ENCODE results near the gene RGS9.
A peak's percentile ranks its signal among the peaks of the same experiment; 100 is the strongest.

RGS9 gene

DNA sequence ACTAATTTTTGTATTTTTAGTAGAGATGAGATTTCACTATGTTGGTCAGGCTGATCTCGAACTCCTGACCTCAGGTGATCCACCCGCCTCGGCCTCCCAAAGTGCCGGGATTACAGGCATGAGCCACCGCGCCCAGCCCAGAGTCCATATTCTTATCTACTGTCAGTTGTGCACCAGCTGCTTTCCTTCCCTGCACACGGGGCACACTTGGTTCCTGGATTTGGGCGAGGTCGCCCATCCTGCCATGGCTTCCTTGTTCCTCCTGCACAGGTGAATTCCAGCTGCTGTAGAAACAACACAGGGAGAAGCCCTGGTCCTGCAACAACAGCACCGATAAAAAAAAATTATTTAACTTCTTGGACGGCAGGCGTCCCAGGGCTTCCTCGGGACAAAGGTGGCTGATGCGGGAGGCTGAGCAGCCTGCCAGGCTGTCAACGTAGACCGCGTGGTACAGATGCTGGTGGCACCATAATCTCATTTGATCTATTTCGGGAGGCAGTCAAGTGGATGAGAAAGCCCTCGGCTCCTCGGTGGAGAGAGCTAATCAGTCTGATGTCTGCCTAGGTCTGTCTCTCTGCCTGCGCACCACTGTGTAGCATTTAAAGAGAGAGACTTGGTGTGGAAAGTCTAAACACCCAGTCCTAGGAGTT is 19.1 kb downstream of the RGS9 start:
- TF ChIP-seq CTCF (IDR thresholded peaks at IDR 0.05; ENCODE audit: insufficient read depth, low read depth, low read length, missing control alignments), result no peak
- DNase-seq (ENCODE audit: low read depth), result no peak
- no peak overlapping the region for H3K4me3 ChIP-seq (ENCODE audit: low read length)

- no peak for TF ChIP-seq CTCF (IDR thresholded peaks at IDR 0.05; ENCODE audit: insufficient read depth, low read depth, low read length, missing control alignments)
- no peak overlapping the region for H3K4me3 ChIP-seq (ENCODE audit: low read length)
- no peak for DNase-seq (ENCODE audit: low read depth)
These were observed 19.8 kb downstream of the RGS9 start for GRCh38 chr17:65156835-65157565.

DNA sequence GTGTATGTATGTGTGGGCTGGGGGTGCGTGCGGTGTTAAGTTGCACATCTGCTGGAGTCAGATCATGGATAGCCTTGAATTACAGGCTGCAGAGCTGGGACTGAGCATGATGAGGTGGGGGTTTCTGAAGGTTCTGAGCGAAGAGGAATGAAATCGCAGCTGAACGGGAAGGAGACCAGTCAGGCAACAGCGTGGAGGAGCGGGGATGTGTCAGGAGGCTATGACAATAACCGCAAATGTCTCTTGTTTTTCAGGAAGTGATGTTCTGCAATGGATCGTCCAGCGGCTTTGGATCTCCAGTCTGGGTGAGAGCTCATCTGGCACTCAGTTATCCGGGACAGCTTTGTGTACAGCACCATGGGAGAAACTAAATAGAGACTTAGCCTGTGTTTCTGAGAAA is 20.9 kb downstream of the RGS9 start:
- TF ChIP-seq CTCF (IDR thresholded peaks at IDR 0.05; ENCODE audit: insufficient read depth, low read depth, low read length, missing control alignments), result no peak
- H3K4me3 ChIP-seq (ENCODE audit: low read length), result no peak overlapping the region

GRCh38 chr17:65158622-65159021 is 21.5 kb downstream of the RGS9 start:
- no peak overlapping the region for H3K4me3 ChIP-seq (ENCODE audit: low read length)
- TF ChIP-seq CTCF (IDR thresholded peaks at IDR 0.05; ENCODE audit: insufficient read depth, low read depth, low read length, missing control alignments), result no peak
- DNase-seq (ENCODE audit: low read depth), result no peak

More for the DNA sequence above, 20.9 kb downstream of the RGS9 start:
- no peak for DNase-seq (ENCODE audit: low read depth)

DNA sequence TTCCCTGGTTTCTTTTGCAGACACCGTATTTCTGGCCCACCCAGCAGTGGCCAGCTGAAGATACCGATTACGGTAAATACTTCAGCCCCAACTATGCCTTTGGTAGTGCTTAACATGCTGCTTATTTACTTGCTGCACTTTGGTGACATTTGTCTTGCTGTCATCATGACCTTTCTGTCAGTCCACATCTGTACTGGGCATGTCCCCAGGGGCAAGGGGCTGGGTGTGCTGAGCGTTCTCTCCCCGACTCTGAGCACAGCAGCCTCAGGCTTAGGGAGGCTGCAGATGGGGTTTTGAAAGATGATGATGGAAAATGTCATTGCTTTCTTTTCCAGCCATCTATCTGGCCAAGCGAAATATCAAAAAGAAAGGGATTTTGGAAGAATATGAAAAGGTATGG is 23.3 kb downstream of the RGS9 start:
- DNase-seq (ENCODE audit: low read depth), result no peak
- TF ChIP-seq CTCF (IDR thresholded peaks at IDR 0.05; ENCODE audit: insufficient read depth, low read depth, low read length, missing control alignments), result no peak
- H3K4me3 ChIP-seq (ENCODE audit: low read length), result no peak overlapping the region

DNA sequence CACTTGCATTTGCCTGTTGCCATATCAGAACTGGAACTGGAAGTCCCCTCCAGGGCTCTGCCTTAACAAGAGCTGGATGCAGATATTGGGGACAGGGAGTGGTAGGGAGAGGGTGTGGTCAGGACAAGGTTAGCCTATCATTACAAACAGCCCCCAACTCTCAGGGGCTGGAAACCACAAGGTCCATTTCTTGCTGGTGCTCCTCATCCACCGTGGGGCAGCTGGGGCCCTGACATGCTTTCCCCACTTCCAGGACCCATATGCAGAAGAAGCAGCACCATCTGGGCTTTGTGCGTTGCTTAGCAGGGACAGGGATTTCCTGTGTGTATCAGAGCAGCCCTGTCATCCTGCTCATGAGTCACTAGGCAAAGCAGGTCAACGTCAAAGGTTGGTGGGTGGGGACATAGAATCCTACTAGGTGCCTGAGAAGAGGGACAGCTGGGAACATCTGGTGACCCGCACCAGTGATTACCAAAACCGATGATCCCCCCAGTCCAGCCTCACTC is 26.9 kb downstream of the RGS9 start:
- TF ChIP-seq CTCF (IDR thresholded peaks at IDR 0.05; ENCODE audit: insufficient read depth, low read depth, low read length, missing control alignments), result no peak
- peak; percentile 83 for DNase-seq (ENCODE audit: low read depth)
- H3K4me3 ChIP-seq (ENCODE audit: low read length), result no peak overlapping the region
